HepG2 (cell line): ENCODE measurements around the gene ASXL3. TPM values are rescaled to one million over a fixed set of nuclear protein-coding genes. Genes with fewer than 3 reads are reported as not detected.

Experiments
- ATAC-seq: fragments of 200-7000 bp; cut with Tn5 transposase; 3 replicates; pipeline ENCODE4 v1.9.1; 2020; ENCODE audit warnings: mild to moderate bottlenecking, moderate library complexity
- BruUV-seq: library from RNA; stranded (reverse); fragments of 400-500 nt; replicated peaks from 2 replicates; lab custom pipeline; 2021; lab: Mats Ljungman, UMichigan
- CTCF ChIA-PET: fragments of 300-600 bp; formaldehyde crosslinking; extraction: SDS; loops from one replicate; lab custom pipeline; 2021; ENCODE audit warnings: low total read pairs, inconsistent platforms, low intra/inter-chr PET ratio; lab: Yijun Ruan, JAX
- POLR2A ChIA-PET: fragments of 350-600 bp; sonication (Branson Sonifier 250); formaldehyde crosslinking; loops from one replicate; lab custom pipeline; 2020; ENCODE audit warnings: antibody characterized with exemption, inconsistent platforms; lab: Yijun Ruan, JAX
- DNase-seq: peaks from one replicate; pipeline ENCODE4 v3.0.0-alpha.2; 2015; ENCODE audit warnings: low spot score
- FAIRE-seq: peaks from 3 replicates; lab custom pipeline; 2011; peaks lifted over from hg19 to GRCh38; lab: Jason Lieb, UNC
- H2AFZ ChIP-seq: one replicate; pipeline ENCODE4 v1.6.1; 2011; ENCODE audit warnings: low read length, inconsistent platforms
- H3K27ac ChIP-seq: fragments of 300-600 bp; 3 replicates; pipeline ENCODE4 v1.8.0; 2011; ENCODE audit warnings: mixed run types, mild to moderate bottlenecking, mixed read lengths, low read length, inconsistent platforms; ENCODE audit not compliant: insufficient read depth; ENCODE audit errors: extremely low read length
- H3K27me3 ChIP-seq, 2 experiments: fragments of 200-600 bp in 1 of 2; 2 replicates in 1 of 2; 3 replicates in 1 of 2; pipeline versions ENCODE4 v1.6.0 to v1.8.0; 2011; ENCODE audit warnings: low read length in 2 of 2, mild to moderate bottlenecking in 2 of 2, moderate library complexity in 2 of 2, inconsistent platforms in 1 of 2; ENCODE audit not compliant: insufficient read depth in 2 of 2, control insufficient read depth in 1 of 2
- H3K36me3 ChIP-seq, 2 experiments: fragments of 200-600 bp in 1 of 2; replicated peaks in 1 of 2; 2 replicates in 1 of 2; 3 replicates in 1 of 2; pipeline versions ENCODE4 v1.5.1 to v1.8.0; 2011; ENCODE audit warnings: low read length in 2 of 2, inconsistent platforms in 1 of 2; ENCODE audit not compliant: insufficient read depth in 2 of 2, control insufficient read depth in 1 of 2
- H3K4me1 ChIP-seq: 2 replicates; pipeline ENCODE4 v1.5.1; 2012; ENCODE audit warnings: low read length, inconsistent platforms; ENCODE audit not compliant: insufficient read depth
- H3K4me2 ChIP-seq: 2 replicates; pipeline ENCODE4 v1.6.0; 2011; ENCODE audit warnings: low read depth, low read length, inconsistent platforms
- H3K4me3 ChIP-seq, 3 experiments: fragments of 200-600 bp in 1 of 3; sonication (generic), shearing (Covaris generic) in 1 of 3; replicated peaks in 1 of 3; 2 replicates each; pipeline ENCODE4 v1.5.1; 2011 to 2016; ENCODE audit warnings: low read length in 3 of 3, inconsistent platforms in 2 of 3, low read depth in 2 of 3, mild to moderate bottlenecking in 2 of 3, control low read depth in 1 of 3, mixed read lengths in 1 of 3; ENCODE audit not compliant: insufficient read depth in 1 of 3
- H3K79me2 ChIP-seq: one replicate; pipeline ENCODE4 v1.6.1; 2011; ENCODE audit warnings: low read length, inconsistent platforms; ENCODE audit not compliant: insufficient read depth
- H3K9ac ChIP-seq: 2 replicates; pipeline ENCODE4 v1.6.0; 2011; ENCODE audit warnings: mild to moderate bottlenecking, low read depth, low read length, inconsistent platforms; ENCODE audit not compliant: insufficient read depth
- H3K9me3 ChIP-seq: 2 replicates; pipeline ENCODE4 v1.5.1; 2012; ENCODE audit warnings: mild to moderate bottlenecking, low read length
- H4K20me1 ChIP-seq: 2 replicates; pipeline ENCODE4 v1.6.0; 2011; ENCODE audit warnings: inconsistent platforms, mild to moderate bottlenecking, low read length, moderate library complexity; ENCODE audit not compliant: insufficient read depth
- FUBP1 ChIP-seq: sonication (generic); formaldehyde crosslinking; IDR thresholded peaks from 2 replicates; pipeline ENCODE4 v1.5.1; 2020; ENCODE audit warnings: missing genetic modification reagents, mild to moderate bottlenecking, borderline replicate concordance
- HNF1A ChIP-seq, 2 experiments: sonication (generic) in 1 of 2; formaldehyde crosslinking in 1 of 2; IDR thresholded peaks; 2 replicates each; pipeline versions ENCODE4 v1.4.0 to v1.6.1; 2016 to 2020; ENCODE audit warnings: borderline replicate concordance in 1 of 2, low read depth in 1 of 2, mild to moderate bottlenecking in 1 of 2, missing genetic modification reagents in 1 of 2
- IKZF1 ChIP-seq: fragments of 450-650 bp; IDR thresholded peaks from 2 replicates; pipeline ENCODE4 v1.7.1; 2016
- MBD4 ChIP-seq: IDR thresholded peaks from 2 replicates; pipeline ENCODE4 v1.6.1; 2012; ENCODE audit warnings: low read length, inconsistent platforms, borderline replicate concordance
- MEF2D ChIP-seq: sonication (generic); formaldehyde crosslinking; IDR thresholded peaks from 2 replicates; pipeline ENCODE4 v1.5.1; 2020; ENCODE audit warnings: mild to moderate bottlenecking, missing genetic modification reagents
- NCOA1 ChIP-seq: sonication (generic); formaldehyde crosslinking; IDR thresholded peaks from 2 replicates; pipeline ENCODE4 v1.9.0; 2021; ENCODE audit warnings: missing genetic modification reagents
- SP140L ChIP-seq: sonication (generic); formaldehyde crosslinking; IDR thresholded peaks from 2 replicates; pipeline ENCODE4 v1.4.0; 2020; ENCODE audit warnings: missing genetic modification reagents, borderline replicate concordance
- WGBS: methylation state at CpG from one replicate; pipeline ENCODE4 v1.1.6; 2017; ENCODE audit warnings: low lambda C conversion rate; 5-methylcytosine and 5-hydroxymethylcytosine counted together
- in situ Hi-C: cut with HindIII; loops from 2 replicates; pipeline ENCODE4 v1.10.0; 2017; ENCODE audit warnings: low pct_unique_long_range_greater_than_20kb; ENCODE audit not compliant: extremely low pct_ligation_motif_present
- intact Hi-C: fragments of 100-400 bp; cut with micrococcal nuclease; formaldehyde crosslinking; loops from one replicate; pipeline ENCODE4 v1.10.0; 2022; ENCODE audit not compliant: unreplicated experiment
- polyA plus RNA-seq, 8 experiments: library from polyadenylated mRNA; depleted of rRNA in 3 of 8; stranded (reverse) in 7 of 8; unstranded in 1 of 8; fragments of >200 nt; fragmentation: Illumina TruSeq in 4 of 8; extraction: Trizol in 4 of 8; gene quantifications; 2 replicates each; pipeline versions ENCODE4 v1.2.1 to v1.2.3, GENCODE V29; 2011 to 2016; ENCODE audit warnings: low read depth in 4 of 8, missing spikeins in 1 of 8, mixed read lengths in 1 of 8; ENCODE audit not compliant: insufficient read depth in 1 of 8
- total RNA-seq, 5 experiments: library from RNA; depleted of rRNA; stranded (reverse); fragments of >200 nt; fragmentation: Illumina TruSeq; extraction: Trizol; gene quantifications; 2 replicates each; pipeline ENCODE4 v1.2.3, GENCODE V29; 2016; ENCODE audit warnings: low read depth in 1 of 5

Gene ASXL3
- total and polyA plus RNA-seq, 2 of the 13 experiments (the other 11 are each of a cell fraction or from before 2014, with no cell fraction given), result not detected

GRCh38 chr18:33710269-33710668 is 132.2 kb downstream of the ASXL3 start (continued):
- TF ChIP-seq HNF1A (IDR thresholded peaks at IDR 0.05; ENCODE audit: low read depth), result no peak
- TF ChIP-seq HNF1A (CRISPR knock-in tag; IDR thresholded peaks at IDR 0.05; ENCODE audit: borderline replicate concordance), result no peak
- TF ChIP-seq FUBP1 (CRISPR knock-in tag), result no peak
- TF ChIP-seq MBD4, result no peak

DNA sequence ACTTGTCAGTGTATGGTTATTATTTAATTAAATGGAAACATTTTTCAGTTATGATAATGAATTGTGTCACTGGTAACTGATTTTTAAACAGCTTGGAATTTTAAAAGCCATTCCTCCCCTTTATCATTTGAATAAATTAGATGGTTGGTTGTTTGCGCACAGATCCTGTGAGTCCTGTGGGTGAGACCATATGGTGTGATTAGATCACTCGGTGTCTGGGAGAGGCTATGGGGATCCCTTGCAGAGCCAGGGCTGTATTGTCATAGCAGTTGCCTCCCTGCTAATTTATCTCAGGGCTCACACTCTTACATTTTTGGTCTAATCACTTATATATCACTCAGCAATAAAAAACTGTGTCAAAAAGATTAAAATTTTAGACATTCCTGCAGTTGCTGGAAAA is 133.5 kb downstream of the ASXL3 start:
- BruUV-seq, result no TSS peak
- no peaks in the 10 kb centered on the region for H3K4me1 ChIP-seq
- H3K27ac ChIP-seq, result no peak overlapping the region
- no peaks in the 10 kb centered on the region for H4K20me1 ChIP-seq
- in situ Hi-C loops, result no loop called here
- H2AFZ ChIP-seq, result no peak overlapping the region
- H3K4me3 ChIP-seq, result no peak overlapping the region
- H3K9me3 ChIP-seq, result no peaks in the 10 kb centered on the region
- H3K9ac ChIP-seq, result no peak overlapping the region
- TF ChIP-seq SP140L (CRISPR knock-in tag), result no peak
- TF ChIP-seq IKZF1, result no peak
- TF ChIP-seq MEF2D (CRISPR knock-in tag), result no peak
- no peak for TF ChIP-seq NCOA1 (CRISPR knock-in tag)
- FAIRE-seq (no peak), DNase-seq (no peak), ATAC-seq (no peak)
- H3K79me2 ChIP-seq, result no peaks in the 10 kb centered on the region
- POLR2A ChIA-PET, result no interaction called here
- CTCF ChIA-PET, result no interaction called here
- no peak overlapping the region for H3K4me2 ChIP-seq
- H3K36me3 ChIP-seq, result no peaks in the 10 kb centered on the region
- 56% methylated on average over 2 of the region's 2 CpGs for WGBS
- H3K27me3 ChIP-seq, result no peaks in the 10 kb centered on the region
- intact Hi-C loops, result no loop called here
